Ovary (tissue), 9 donors: ENCODE measurements around the gene DAPL1. TPM values are rescaled to one million over a fixed set of nuclear protein-coding genes. Genes with fewer than 3 reads are reported as not detected.

ENCODE experiments used
- DNase-seq, 5 donors: peaks; one replicate each; pipeline ENCODE4 v3.0.0-alpha.2; 2019 to 2020
- H3K27ac ChIP-seq, 2 donors: fragments of 200-600 bp; one replicate each; pipeline versions ENCODE4 v1.5.1 to v1.8.0; 2019 to 2022
- H3K27me3 ChIP-seq: fragments of 200-600 bp; one replicate; pipeline ENCODE4 v1.8.0; 2022
- H3K36me3 ChIP-seq: fragments of 200-600 bp; sonication (generic); one replicate; pipeline ENCODE4 v1.5.1; 2019
- H3K4me1 ChIP-seq: one replicate; pipeline ENCODE4 v1.8.1; 2013; ENCODE audit warnings: mild to moderate bottlenecking, moderate library complexity; ENCODE audit not compliant: insufficient read depth
- H3K4me3 ChIP-seq: fragments of 200-600 bp; sonication (generic); one replicate; pipeline ENCODE4 v1.5.1; 2017
- H3K9me3 ChIP-seq, 2 donors: fragments of 200-600 bp in 1 of 2; sonication (generic) in 1 of 2; one replicate each; pipeline versions ENCODE4 v1.5.1 to v1.8.1; 2013 to 2019; ENCODE audit warnings: mild to moderate bottlenecking in 1 of 2, moderate library complexity in 1 of 2
- EP300 ChIP-seq: sonication (generic); formaldehyde crosslinking; IDR thresholded peaks from one replicate; pipeline ENCODE4 v1.6.1; 2017; ENCODE audit warnings: antibody characterized with exemption
- POLR2A ChIP-seq: fragments of 450-650 bp; IDR thresholded peaks from one replicate; pipeline ENCODE4 v1.6.1; 2017; ENCODE audit warnings: antibody characterized with exemption, mild to moderate bottlenecking, moderate library complexity
- WGBS, 3 donors: extraction: QIAGEN DNeasy Blood & Tissue Kit in 1 of 3; methylation state at CpG; one replicate each; pipeline versions ENCODE4 v1.1.5 to v1.1.7; 2013 to 2017; 5-methylcytosine and 5-hydroxymethylcytosine counted together
- intact Hi-C, 4 donors: fragments of 100-400 bp; cut with DNase I; formaldehyde crosslinking; loops; one replicate each; pipeline versions ENCODE4 v1.11.0 to v1.15.1; 2022 to 2023
- polyA plus RNA-seq, 2 donors: library from polyadenylated mRNA; stranded (reverse); fragments of 200-250 nt in 1 of 2; fragments of 350-450 nt in 1 of 2; fragmentation: Illumina TruSeq in 1 of 2; extraction: RNeasy Lipid Tissue Mini Kit (QIAGEN cat#74804) in 1 of 2; gene quantifications; one replicate each; pipeline ENCODE4 v1.2.3, GENCODE V29; 2013 to 2014
- total RNA-seq, 7 donors: library from RNA; depleted of rRNA in 2 of 7; stranded (reverse); fragments of >200 nt in 2 of 7; fragmentation: NEBNext Ultra II Directional in 3 of 7; extraction: Animal tissue kit (Norgen Biotek cat#: 25700) in 3 of 7; gene quantifications; one replicate each; pipeline versions ENCODE4 v1.1.0 to v1.2.4, GENCODE V29; 2016 to 2023
- TF ChIP-seq, protein P1 (sequence below), 3 donors: fragments of 450-650 bp in 2 of 3; fragments of 200-600 bp in 1 of 3; IDR thresholded peaks; one replicate each; pipeline versions ENCODE4 v1.5.1 to v1.8.0; 2016 to 2022; ENCODE audit warnings: antibody characterized with exemption in 3 of 3, mild to moderate bottlenecking in 1 of 3
- donor health status: DM: no; HTN: no; CAD: no; lungs with moderate emphysema.
- donor health status: DM: no; HTN: no; CAD: no.
- donor health status: Bipolar disorder and iron deficiency.
- donor health status: DM: yes; HTN: yes; CAD: no.
- donor health status: DM: no; HTN: no; CAD: no.
- donor health status: DM: yes; HTN: yes; CAD: no.

The DAPL1 gene
- total and polyA plus RNA-seq, 9 donors: 1.2 to 64.2 (median 3.7) TPM; not detected in 2

DNA sequence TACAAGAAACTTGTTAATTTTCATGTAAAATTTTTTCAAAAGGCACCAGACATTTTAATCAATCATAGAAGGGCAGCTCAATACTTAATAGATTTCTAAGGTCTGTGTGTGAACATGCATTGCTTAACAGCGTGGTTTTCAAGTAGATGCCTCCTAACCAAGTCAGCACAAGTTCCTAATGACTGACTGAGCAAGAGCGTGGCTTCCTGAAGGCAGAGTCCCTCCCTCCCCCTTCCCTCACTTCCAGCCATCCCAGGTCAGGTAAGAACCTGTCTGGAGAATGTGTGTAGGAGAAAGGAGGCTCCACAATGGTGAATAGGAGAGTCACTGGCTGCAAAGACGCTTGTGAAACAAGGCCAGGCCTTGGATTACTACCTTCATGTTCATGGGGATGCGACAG, 33.5 kb upstream of the DAPL1 start:
- Histone ChIP-seq H3K4me3 (no peak overlapping the region), H3K9me3 (no peaks in the 10 kb centered on the region), H3K27ac (no peak overlapping the region), H3K36me3 (no peaks in the 10 kb centered on the region), H3K4me1 (no peaks in the 10 kb centered on the region), H3K27me3 (no peaks in the 10 kb centered on the region)
- WGBS, 3 donors: 88 to 95% (median 94%) methylated on average over 4 of the region's 4 CpGs
- TF ChIP-seq EP300: no peak
- TF ChIP-seq, protein P1, sequence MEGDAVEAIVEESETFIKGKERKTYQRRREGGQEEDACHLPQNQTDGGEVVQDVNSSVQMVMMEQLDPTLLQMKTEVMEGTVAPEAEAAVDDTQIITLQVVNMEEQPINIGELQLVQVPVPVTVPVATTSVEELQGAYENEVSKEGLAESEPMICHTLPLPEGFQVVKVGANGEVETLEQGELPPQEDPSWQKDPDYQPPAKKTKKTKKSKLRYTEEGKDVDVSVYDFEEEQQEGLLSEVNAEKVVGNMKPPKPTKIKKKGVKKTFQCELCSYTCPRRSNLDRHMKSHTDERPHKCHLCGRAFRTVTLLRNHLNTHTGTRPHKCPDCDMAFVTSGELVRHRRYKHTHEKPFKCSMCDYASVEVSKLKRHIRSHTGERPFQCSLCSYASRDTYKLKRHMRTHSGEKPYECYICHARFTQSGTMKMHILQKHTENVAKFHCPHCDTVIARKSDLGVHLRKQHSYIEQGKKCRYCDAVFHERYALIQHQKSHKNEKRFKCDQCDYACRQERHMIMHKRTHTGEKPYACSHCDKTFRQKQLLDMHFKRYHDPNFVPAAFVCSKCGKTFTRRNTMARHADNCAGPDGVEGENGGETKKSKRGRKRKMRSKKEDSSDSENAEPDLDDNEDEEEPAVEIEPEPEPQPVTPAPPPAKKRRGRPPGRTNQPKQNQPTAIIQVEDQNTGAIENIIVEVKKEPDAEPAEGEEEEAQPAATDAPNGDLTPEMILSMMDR (IDR thresholded peaks at IDR 0.05): no peak
- no peak for TF ChIP-seq POLR2A
- intact Hi-C loops: no loop called here
- DNase-seq: no peak

DNA sequence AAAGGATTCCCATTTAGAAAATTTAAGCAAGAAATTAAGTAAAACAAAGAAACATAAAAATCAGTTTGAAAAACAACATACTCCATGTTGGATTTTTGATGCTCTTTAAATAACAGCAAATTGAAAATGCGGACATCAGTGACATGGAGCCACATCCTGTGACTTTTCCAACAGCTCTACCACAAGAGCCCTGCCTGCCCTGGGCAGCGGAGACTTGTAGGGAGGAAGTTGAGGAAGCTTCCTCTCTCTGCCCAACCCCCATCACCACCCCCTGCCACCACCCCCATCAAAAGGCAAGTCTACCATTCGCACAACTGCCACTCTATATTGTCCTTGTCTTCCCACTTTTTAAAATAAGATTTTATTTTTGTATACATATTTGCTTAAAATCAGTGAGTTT, 32.8 kb upstream of the DAPL1 start:
- no peak overlapping the region for H3K4me3 ChIP-seq
- no peaks in the 10 kb centered on the region for H3K9me3 ChIP-seq
- H3K4me1 ChIP-seq: no peaks in the 10 kb centered on the region
- DNase-seq: no peak
- TF ChIP-seq EP300 (no peak), POLR2A (no peak)
- TF ChIP-seq, protein P1 (IDR thresholded peaks at IDR 0.05): no peak
- intact Hi-C loops: no loop called here
- H3K36me3 ChIP-seq: no peaks in the 10 kb centered on the region
- 73 to 83% (median 80%) methylated on average over 3 of the region's 3 CpGs for WGBS, 3 donors
- H3K27me3 ChIP-seq: no peaks in the 10 kb centered on the region
- H3K27ac ChIP-seq: no peak overlapping the region

GRCh38 chr2:158766524-158766923, 28.6 kb upstream of the DAPL1 start:
- no peak overlapping the region for H3K27ac ChIP-seq
- H3K4me3 ChIP-seq: no peak overlapping the region
- no peaks in the 10 kb centered on the region for H3K36me3 ChIP-seq
- H3K4me1 ChIP-seq: no peaks in the 10 kb centered on the region
- intact Hi-C loops: no loop called here
- no peaks in the 10 kb centered on the region for H3K9me3 ChIP-seq
- no peak for DNase-seq
- no peaks in the 10 kb centered on the region for H3K27me3 ChIP-seq
- TF ChIP-seq EP300 (no peak), POLR2A (no peak)
- TF ChIP-seq, protein P1 (IDR thresholded peaks at IDR 0.05): no peak

GRCh38 chr2:158772306-158773078, 22.6 kb upstream of the DAPL1 start:
- no peaks in the 10 kb centered on the region for H3K36me3 ChIP-seq
- TF ChIP-seq POLR2A: no peak
- TF ChIP-seq, protein P1 (IDR thresholded peaks at IDR 0.05): no peak
- TF ChIP-seq EP300: no peak
- no peak for DNase-seq
- H3K27ac ChIP-seq: no peak overlapping the region
- 78 to 80% (median 78%) methylated on average over 8 of the region's 8 CpGs for WGBS, 3 donors
- no peaks in the 10 kb centered on the region for H3K9me3 ChIP-seq
- no peak overlapping the region for H3K4me3 ChIP-seq
- peaks cover 3% of the 10 kb centered on the region for H3K4me1 ChIP-seq
- intact Hi-C loops: no loop called here
- H3K27me3 ChIP-seq: no peaks in the 10 kb centered on the region
